H1 (cell line): Measurements from ENCODE around the gene R3HDM4.

Source experiments
- ATF2 ChIP-seq: IDR thresholded peaks from 2 replicates; pipeline ENCODE4 v1.6.1; 2012; ENCODE audit warnings: low read length, inconsistent platforms
- CTCF ChIP-seq, 3 experiments: IDR thresholded peaks; 1 replicate in 2 of 3; 2 replicates in 1 of 3; pipeline versions ENCODE4 v1.5.1 to v1.6.1; 2011; ENCODE audit warnings: low read length in 3 of 3, mild to moderate bottlenecking in 3 of 3, inconsistent platforms in 2 of 3, low read depth in 1 of 3, moderate library complexity in 1 of 3; ENCODE audit not compliant: insufficient read depth in 1 of 3; ENCODE audit errors: control extremely low read depth in 1 of 3
- EP300 ChIP-seq, 2 experiments: IDR thresholded peaks; 1 replicate in 1 of 2; 2 replicates in 1 of 2; pipeline ENCODE4 v1.6.1; 2011 to 2012; ENCODE audit warnings: low read depth in 2 of 2, low read length in 2 of 2, mild to moderate bottlenecking in 2 of 2, borderline replicate concordance in 1 of 2, inconsistent platforms in 1 of 2, moderate library complexity in 1 of 2
- EZH2 ChIP-seq: fragments of 200-600 bp; sonication (generic); IDR thresholded peaks from 2 replicates; pipeline ENCODE4 v1.7.1; 2012; ENCODE audit warnings: low read depth, mild to moderate bottlenecking, moderate library complexity, low read length, inconsistent platforms; ENCODE audit not compliant: severe bottlenecking
- GABPA ChIP-seq: IDR thresholded peaks from 2 replicates; pipeline ENCODE4 v1.6.1; 2011; ENCODE audit warnings: mild to moderate bottlenecking, low read length, moderate library complexity, borderline replicate concordance; ENCODE audit not compliant: insufficient read depth
- NRF1 ChIP-seq: IDR thresholded peaks from 2 replicates; pipeline ENCODE4 v1.6.1; 2011; ENCODE audit warnings: mild to moderate bottlenecking, low read depth, low read length, improper control_type of control experiment
- POLR2AphosphoS5 ChIP-seq: IDR thresholded peaks from 2 replicates; pipeline ENCODE4 v1.6.1; 2011; ENCODE audit warnings: low read depth, low read length
- RAD21 ChIP-seq, 2 experiments: IDR thresholded peaks in 1 of 2; conservative IDR thresholded peaks in 1 of 2; 2 replicates each; pipeline ENCODE4 v1.6.1; 2011; ENCODE audit warnings: low read depth in 2 of 2, low read length in 2 of 2, improper control_type of control experiment in 1 of 2, inconsistent platforms in 1 of 2, mild to moderate bottlenecking in 1 of 2, moderate library complexity in 1 of 2
- SP1 ChIP-seq: IDR thresholded peaks from 2 replicates; pipeline ENCODE4 v1.6.1; 2011; ENCODE audit warnings: low read depth, low read length
- ZNF274 ChIP-seq: IDR thresholded peaks from 2 replicates; pipeline ENCODE4 v1.7.0; 2012; ENCODE audit warnings: low read length, borderline replicate concordance; ENCODE audit errors: extremely low read depth

DNA sequence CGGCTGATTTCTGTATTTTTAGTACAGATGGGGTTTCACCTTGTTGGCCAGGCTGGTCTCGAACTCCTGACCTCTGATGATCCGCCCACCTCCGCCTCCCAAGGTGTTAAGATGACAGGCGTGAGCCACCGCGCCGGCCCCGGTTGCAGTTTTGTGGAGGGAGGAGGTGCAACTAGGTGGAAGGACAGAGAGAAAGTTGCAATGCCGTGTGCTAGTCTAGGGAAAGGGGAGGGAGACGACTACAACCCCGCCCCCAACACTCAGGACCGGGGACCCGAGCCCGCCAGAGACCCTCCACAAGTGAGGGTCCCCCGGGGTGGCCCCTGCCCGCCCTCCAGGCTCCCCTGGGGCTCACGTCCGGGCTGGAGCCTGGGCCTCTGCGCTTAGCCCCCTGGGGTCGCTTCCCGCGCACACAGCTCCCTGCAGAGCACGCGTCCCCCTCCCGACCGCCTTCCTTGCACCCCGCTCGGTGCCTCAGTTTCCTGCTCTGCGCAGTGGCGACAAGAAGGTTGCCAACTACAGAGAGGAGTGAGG is 11.6 kb upstream of the R3HDM4 start:
- TF ChIP-seq CTCF (IDR thresholded peaks at IDR 0.05; ENCODE audit: control extremely low read depth in 1 of 3, insufficient read depth in 1 of 3, low read depth in 1 of 3, low read length in 3 of 3) (no peak), ZNF274 (no peak), SP1 (no peak), EZH2 (no peak), NRF1 (no peak), POLR2AphosphoS5 (no peak), EP300 (IDR thresholded peaks at IDR 0.05; ENCODE audit: borderline replicate concordance in 1 of 2, low read depth in 2 of 2, low read length in 2 of 2) (no peak), RAD21 (IDR thresholded peaks at IDR 0.05 in 1 of 2, conservative IDR thresholded peaks at IDR 0.05 in 1 of 2; ENCODE audit: low read depth in 2 of 2, low read length in 2 of 2) (no peak), GABPA (no peak), ATF2 (no peak)
